Duodenal mucosa (tissue), 2 donors: ENCODE results near the gene FALEC.
"Not testable (repeated sequence)": the region's sequence is repeated elsewhere in the genome, so short reads cannot be mapped to it uniquely, and the experiment has no call there.

ENCODE experiments used
- H3K27ac ChIP-seq: one replicate; pipeline ENCODE4 v1.7.0; 2013; ENCODE audit warnings: low read depth, low read length
- H3K27me3 ChIP-seq, 2 donors: one replicate each; pipeline ENCODE4 v1.7.0; 2013; ENCODE audit warnings: low read length in 2 of 2, control low read depth in 1 of 2; ENCODE audit not compliant: insufficient read depth in 2 of 2, control insufficient read depth in 1 of 2
- H3K36me3 ChIP-seq, 2 donors: one replicate each; pipeline ENCODE4 v1.7.0; 2013; ENCODE audit warnings: low read length in 2 of 2, control low read depth in 1 of 2; ENCODE audit not compliant: insufficient read depth in 2 of 2, control insufficient read depth in 1 of 2
- H3K4me1 ChIP-seq, 2 donors: one replicate each; pipeline ENCODE4 v1.7.0; 2013; ENCODE audit warnings: low read length in 2 of 2, control low read depth in 1 of 2; ENCODE audit not compliant: insufficient read depth in 2 of 2, control insufficient read depth in 1 of 2
- H3K4me3 ChIP-seq, 2 donors: one replicate each; pipeline ENCODE4 v1.7.0; 2013; ENCODE audit warnings: low read length in 2 of 2, low read depth in 1 of 2
- H3K9ac ChIP-seq, 2 donors: one replicate each; pipeline ENCODE4 v1.7.0; 2013; ENCODE audit warnings: low read length in 2 of 2, low read depth in 1 of 2
- H3K9me3 ChIP-seq, 2 donors: one replicate each; pipeline ENCODE4 v1.7.0; 2013; ENCODE audit warnings: low read length in 2 of 2, control low read depth in 1 of 2; ENCODE audit not compliant: control insufficient read depth in 1 of 2

FALEC gene

DNA sequence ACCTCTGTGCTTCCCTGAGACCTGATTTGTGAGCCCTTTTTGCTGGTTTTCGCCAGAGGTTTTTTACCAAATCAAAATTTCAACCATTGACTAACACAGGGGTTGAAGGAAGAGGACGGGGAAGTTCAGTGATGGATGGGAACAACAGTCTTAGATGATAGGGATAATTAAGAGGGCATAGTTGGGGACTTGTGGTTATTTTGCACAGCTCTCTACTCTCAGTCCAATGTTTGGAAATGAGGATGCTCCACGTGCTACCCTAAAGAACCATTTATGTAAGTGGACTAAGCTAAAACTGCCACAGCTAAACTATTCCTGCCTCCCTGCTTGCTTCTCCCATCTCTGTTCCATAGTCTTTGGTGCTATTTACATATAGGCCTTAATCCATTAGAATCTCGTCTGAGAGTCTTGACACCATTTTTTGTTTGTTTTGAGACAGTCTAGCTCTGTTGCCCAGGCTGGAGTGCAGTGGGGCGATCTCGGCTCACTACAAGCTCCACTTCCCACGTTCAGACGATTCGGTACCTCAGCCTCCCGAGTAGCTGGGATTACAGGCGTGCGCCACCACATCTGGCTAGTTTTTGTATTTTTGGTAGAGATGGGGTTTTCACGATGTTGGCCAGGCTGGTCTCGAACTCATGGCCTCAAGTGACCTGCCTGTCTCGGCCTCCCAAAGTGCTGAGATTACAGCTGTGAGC is 64.5 kb downstream of the FALEC start:
- Histone ChIP-seq H3K4me3 (peak overlapping the region; percentile 69 to 73), H3K27me3 (no peaks in the 10 kb centered on the region), H3K9ac (peak overlapping the region; percentile 78 to 79), H3K36me3 (peaks cover 27 to 36% of the 10 kb centered on the region in 2 donors), H3K9me3 (peaks cover 0 to 2% of the 10 kb centered on the region in 2 donors), H3K4me1 (peaks cover 14 to 21% of the 10 kb centered on the region in 2 donors), H3K27ac (peak overlapping the region; percentile 91)

DNA sequence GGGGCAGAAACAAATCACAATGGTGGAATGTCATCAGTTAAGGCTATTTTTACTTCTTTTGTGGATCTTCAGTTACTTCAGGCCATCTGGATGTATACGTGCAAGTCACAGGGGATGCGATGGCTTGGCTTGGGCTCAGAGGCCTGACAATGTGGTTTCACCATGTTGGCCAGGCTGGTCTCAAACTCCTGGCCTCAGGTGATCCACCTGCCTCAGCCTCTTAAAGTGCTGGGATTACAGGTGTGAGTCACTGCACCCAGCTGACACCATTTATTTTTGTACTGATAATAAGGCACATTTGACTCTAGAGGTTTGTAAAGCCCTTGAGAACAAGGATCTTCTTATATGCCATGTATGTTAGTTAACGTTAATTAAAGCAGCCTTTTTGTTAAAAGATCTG is 65.4 kb downstream of the FALEC start:
- Histone ChIP-seq H3K36me3 (peaks cover 18 to 28% of the 10 kb centered on the region in 2 donors), H3K4me1 (peaks cover 8 to 12% of the 10 kb centered on the region in 2 donors)
- H3K27ac ChIP-seq, H3K9ac ChIP-seq, H3K4me3 ChIP-seq, H3K9me3 ChIP-seq, H3K27me3 ChIP-seq: not testable (repeated sequence)

DNA sequence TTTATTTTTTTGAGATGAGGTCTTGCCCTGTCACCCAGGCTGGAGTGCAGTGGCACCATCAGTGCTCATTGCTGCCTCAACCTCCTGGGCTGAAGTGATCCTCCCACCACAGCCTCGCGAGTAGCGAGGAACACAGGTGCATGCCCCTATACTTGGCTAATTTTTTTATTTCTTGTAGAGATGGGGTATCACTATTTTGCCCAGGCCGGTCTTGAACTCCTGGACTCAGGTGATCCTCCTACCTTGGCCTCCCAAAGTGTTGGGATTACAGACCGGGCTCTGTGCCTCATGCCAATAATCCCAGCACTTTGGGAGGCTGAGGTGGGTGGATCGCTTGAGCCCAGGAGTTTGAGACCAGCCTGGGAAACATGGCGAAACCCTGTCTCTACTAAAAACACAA is 65.9 kb downstream of the FALEC start:
- H3K27me3 ChIP-seq, H3K9me3 ChIP-seq, H3K9ac ChIP-seq, H3K4me3 ChIP-seq, H3K27ac ChIP-seq, H3K4me1 ChIP-seq: not testable (repeated sequence)
- peaks cover 15 to 23% of the 10 kb centered on the region in 2 donors for H3K36me3 ChIP-seq

DNA sequence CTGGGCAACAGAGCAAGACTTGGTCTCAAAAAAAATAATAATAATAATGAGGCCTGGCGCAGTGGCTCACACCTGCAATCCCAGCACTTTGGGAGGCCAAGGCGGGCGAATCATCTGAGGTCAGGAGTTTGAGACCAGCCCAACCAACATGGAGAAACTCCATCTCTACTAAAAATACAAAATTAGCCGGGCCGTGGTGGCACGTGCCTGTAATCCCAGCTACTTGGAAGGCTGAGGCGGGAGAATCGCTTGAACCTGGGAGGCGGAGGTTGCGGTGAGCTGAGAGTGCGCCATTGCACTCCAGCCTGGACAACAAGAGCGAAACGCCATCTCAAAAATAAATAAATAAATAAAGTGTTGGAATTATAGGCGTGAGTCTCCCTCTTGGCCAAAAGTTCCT is 66.4 kb downstream of the FALEC start:
- H3K36me3 ChIP-seq: peaks cover 10 to 18% of the 10 kb centered on the region in 2 donors
- H3K4me3 ChIP-seq, H3K9me3 ChIP-seq, H3K27ac ChIP-seq, H3K9ac ChIP-seq, H3K27me3 ChIP-seq, H3K4me1 ChIP-seq: not testable (repeated sequence)

DNA sequence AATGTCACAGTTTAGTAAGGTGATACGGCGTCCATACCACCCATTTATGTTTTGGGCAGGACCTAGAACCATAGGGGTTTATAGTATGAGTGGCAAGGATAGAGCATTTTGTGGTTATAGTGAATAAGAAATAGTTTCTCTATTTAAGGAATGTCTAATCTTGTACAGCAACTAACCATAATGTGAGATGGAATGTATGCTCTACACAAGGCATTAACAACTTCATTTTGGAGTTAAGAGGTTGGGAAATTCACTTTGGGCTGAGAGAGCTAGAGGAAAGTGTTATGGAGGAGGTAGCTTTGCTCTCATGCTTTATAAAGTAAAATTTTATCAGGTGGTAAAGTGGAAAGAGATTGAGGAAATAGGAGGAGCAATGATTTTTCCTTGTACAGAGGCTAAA is 66.8 kb downstream of the FALEC start:
- Histone ChIP-seq H3K4me1 (peaks cover 8 to 9% of the 10 kb centered on the region in 2 donors), H3K9ac (no peak overlapping the region), H3K4me3 (no peak overlapping the region), H3K36me3 (peaks cover 6 to 14% of the 10 kb centered on the region in 2 donors), H3K27ac (no peak overlapping the region), H3K27me3 (no peaks in the 10 kb centered on the region), H3K9me3 (no peaks in the 10 kb centered on the region)
